ENCODE data around the gene TAL1.

Gene TAL1

DNA sequence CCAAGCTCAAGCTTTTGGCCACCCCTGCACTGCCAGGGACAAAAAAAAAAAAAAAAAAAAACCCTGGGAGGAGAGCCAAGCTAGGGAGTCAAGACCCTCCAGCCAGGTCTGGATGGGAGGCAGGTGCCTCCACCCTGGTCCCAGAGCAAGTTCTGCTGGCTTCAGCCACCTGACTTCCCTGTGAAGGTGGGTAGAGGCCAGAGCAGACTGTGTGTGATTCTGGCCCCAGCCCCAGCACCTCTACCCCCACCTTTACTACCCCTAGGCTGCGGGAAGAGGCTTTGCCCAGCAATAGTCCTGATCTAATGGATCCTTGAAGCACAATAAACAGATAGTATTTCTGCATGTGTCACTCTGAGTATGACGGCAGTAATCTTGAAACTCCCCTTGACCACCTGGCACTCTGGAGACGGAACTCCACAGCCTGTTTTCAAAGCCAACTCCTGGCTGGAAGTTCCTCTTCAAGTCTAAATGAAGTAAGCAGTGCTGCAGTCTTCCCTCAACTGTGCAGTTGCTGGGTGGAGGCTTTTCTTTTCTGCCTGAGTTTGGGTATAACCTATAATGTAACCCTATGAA, 51.9 kb downstream of the TAL1 start:
- Histone ChIP-seq H3K9me2 (replicated peaks; ENCODE audit: low read depth, low read length) (no peaks in the 10 kb centered on the region), H3K4me1 (ENCODE audit: insufficient read depth, low read length, poor library complexity, severe bottlenecking) (peaks cover 12% of the 10 kb centered on the region), H3K27me3 (ENCODE audit: insufficient read depth, low read length, poor library complexity, severe bottlenecking) (no peaks in the 10 kb centered on the region), H3K36me3 (ENCODE audit: insufficient read depth, low read length) (no peaks in the 10 kb centered on the region), H3K4me3 (ENCODE audit: low read length, poor library complexity, severe bottlenecking) (peak overlapping the region; percentile 75), H3K4me2 (ENCODE audit: low read depth, low read length, poor library complexity, severe bottlenecking) (peak overlapping the region; percentile 93), H4K20me1 (ENCODE audit: insufficient read depth, low read length, poor library complexity, severe bottlenecking) (no peaks in the 10 kb centered on the region), H3K9ac (ENCODE audit: low read depth, low read length, poor library complexity, severe bottlenecking) (peak overlapping the region; percentile 75), H3K9me3 (ENCODE audit: insufficient read depth, low read depth, low read length) (no peaks in the 10 kb centered on the region), H2AFZ (ENCODE audit: low read length) (no peak overlapping the region), H3K79me2 (ENCODE audit: insufficient read depth, low read length) (no peaks in the 10 kb centered on the region), H3F3A (ENCODE audit: low read depth) (no peaks in the 10 kb centered on the region)
- TF ChIP-seq EZH2phosphoT487 (IDR thresholded peaks at IDR 0.05; ENCODE audit: borderline replicate concordance), result no peak
- TF ChIP-seq, protein P1, sequence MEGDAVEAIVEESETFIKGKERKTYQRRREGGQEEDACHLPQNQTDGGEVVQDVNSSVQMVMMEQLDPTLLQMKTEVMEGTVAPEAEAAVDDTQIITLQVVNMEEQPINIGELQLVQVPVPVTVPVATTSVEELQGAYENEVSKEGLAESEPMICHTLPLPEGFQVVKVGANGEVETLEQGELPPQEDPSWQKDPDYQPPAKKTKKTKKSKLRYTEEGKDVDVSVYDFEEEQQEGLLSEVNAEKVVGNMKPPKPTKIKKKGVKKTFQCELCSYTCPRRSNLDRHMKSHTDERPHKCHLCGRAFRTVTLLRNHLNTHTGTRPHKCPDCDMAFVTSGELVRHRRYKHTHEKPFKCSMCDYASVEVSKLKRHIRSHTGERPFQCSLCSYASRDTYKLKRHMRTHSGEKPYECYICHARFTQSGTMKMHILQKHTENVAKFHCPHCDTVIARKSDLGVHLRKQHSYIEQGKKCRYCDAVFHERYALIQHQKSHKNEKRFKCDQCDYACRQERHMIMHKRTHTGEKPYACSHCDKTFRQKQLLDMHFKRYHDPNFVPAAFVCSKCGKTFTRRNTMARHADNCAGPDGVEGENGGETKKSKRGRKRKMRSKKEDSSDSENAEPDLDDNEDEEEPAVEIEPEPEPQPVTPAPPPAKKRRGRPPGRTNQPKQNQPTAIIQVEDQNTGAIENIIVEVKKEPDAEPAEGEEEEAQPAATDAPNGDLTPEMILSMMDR (conservative IDR thresholded peaks at IDR 0.05; ENCODE audit: low read length), result no peak

DNA sequence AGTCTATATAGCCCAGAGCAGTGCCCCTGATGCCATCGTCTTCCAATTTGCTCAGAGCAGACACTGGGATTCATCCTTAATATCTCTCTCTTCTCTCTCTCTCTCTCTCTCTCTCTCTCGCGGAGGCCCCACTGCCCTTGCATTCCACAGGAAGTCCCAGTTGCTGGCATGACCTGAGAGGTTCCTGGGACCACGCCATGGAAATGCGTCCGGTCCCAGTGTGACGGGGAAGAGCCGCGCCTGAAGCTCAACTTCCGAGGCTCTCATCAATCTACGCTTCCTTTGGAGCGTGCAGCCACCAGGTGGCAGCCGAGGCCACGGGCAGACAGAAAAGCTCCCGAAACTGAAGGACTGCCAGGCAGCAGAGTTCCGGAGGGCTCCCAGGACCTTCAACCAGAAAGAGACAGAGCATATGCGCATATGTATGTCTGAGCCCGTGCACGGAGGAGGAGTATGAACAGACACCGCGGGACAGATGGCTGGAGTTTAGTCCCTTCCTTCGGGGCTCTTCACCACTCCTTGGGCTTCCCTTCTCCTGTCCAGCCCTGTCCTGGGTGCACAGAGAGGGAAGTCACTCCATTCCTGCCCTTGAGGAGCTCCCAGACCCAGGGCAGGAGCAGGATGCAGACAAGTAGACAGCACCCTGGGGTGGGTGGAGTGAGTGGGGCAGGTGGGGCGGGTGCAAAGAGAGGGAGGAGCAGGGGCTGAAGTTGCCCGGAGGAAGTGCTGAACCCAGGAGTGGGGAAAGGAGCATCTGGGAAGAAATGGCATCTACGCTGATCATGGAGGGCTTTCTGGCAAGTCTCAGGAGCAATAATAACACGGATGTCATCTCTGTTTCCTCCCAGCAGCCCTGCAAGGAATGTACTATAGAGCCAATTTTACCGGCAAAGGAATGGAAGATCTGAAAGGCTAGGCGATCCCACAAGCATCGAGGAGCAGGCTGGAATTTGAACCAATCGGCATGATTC, 52.7 kb downstream of the TAL1 start:
- Histone ChIP-seq H3F3A (ENCODE audit: low read depth) (no peaks in the 10 kb centered on the region), H3K79me2 (ENCODE audit: insufficient read depth, low read length) (no peaks in the 10 kb centered on the region), H3K9ac (ENCODE audit: low read depth, low read length, poor library complexity, severe bottlenecking) (peak overlapping the region; percentile 75), H3K27me3 (ENCODE audit: insufficient read depth, low read length, poor library complexity, severe bottlenecking) (no peaks in the 10 kb centered on the region), H4K20me1 (ENCODE audit: insufficient read depth, low read length, poor library complexity, severe bottlenecking) (no peaks in the 10 kb centered on the region), H3K9me2 (replicated peaks; ENCODE audit: low read depth, low read length) (no peaks in the 10 kb centered on the region), H3K36me3 (ENCODE audit: insufficient read depth, low read length) (no peaks in the 10 kb centered on the region), H3K4me3 (ENCODE audit: low read length, poor library complexity, severe bottlenecking) (peak overlapping the region; percentile 75), H3K4me2 (ENCODE audit: low read depth, low read length, poor library complexity, severe bottlenecking) (peak overlapping the region; percentile 93), H3K4me1 (ENCODE audit: insufficient read depth, low read length, poor library complexity, severe bottlenecking) (peaks cover 12% of the 10 kb centered on the region), H2AFZ (ENCODE audit: low read length) (peak overlapping the region; percentile 98), H3K9me3 (ENCODE audit: insufficient read depth, low read depth, low read length) (no peaks in the 10 kb centered on the region)
- TF ChIP-seq, protein P1 (conservative IDR thresholded peaks at IDR 0.05; ENCODE audit: low read length), result peak; percentile 82
- no peak for TF ChIP-seq EZH2phosphoT487 (IDR thresholded peaks at IDR 0.05; ENCODE audit: borderline replicate concordance)

DNA sequence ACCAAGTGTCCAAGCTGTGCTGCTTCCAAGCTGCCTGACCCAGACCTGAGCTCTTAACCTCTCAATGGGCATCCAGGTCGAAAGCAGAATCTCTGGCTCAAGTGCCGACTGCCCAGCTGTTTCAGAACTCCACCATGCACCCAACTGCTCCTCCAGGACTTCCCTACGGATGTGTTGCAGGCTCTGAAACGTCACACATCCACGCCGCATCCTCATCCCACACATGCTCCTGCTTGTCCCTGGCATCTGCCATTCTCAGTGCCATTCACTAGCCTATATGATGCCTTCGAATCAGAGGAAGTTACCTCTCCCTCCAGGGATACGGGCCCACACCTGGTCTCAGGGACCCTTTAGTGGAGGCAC, 53.4 kb downstream of the TAL1 start:
- peak overlapping the region; percentile 75 for H3K9ac ChIP-seq (ENCODE audit: low read depth, low read length, poor library complexity, severe bottlenecking)
- TF ChIP-seq, protein P1 (conservative IDR thresholded peaks at IDR 0.05; ENCODE audit: low read length), result no peak
- no peak for TF ChIP-seq EZH2phosphoT487 (IDR thresholded peaks at IDR 0.05; ENCODE audit: borderline replicate concordance)

More for the DNA sequence above, 53.4 kb downstream of the TAL1 start:
- Histone ChIP-seq H2AFZ (ENCODE audit: low read length) (0 out of 2 replicates have a peak overlapping the region, but pooled peaks have one; percentile 98), H3K9me3 (ENCODE audit: insufficient read depth, low read depth, low read length) (no peaks in the 10 kb centered on the region), H3K4me1 (ENCODE audit: insufficient read depth, low read length, poor library complexity, severe bottlenecking) (peaks cover 12% of the 10 kb centered on the region), H3K79me2 (ENCODE audit: insufficient read depth, low read length) (no peaks in the 10 kb centered on the region), H3K4me2 (ENCODE audit: low read depth, low read length, poor library complexity, severe bottlenecking) (peak overlapping the region; percentile 93), H3K4me3 (ENCODE audit: low read length, poor library complexity, severe bottlenecking) (peak overlapping the region; percentile 75), H3K9me2 (replicated peaks; ENCODE audit: low read depth, low read length) (no peaks in the 10 kb centered on the region), H3K36me3 (ENCODE audit: insufficient read depth, low read length) (no peaks in the 10 kb centered on the region), H3F3A (ENCODE audit: low read depth) (no peaks in the 10 kb centered on the region), H4K20me1 (ENCODE audit: insufficient read depth, low read length, poor library complexity, severe bottlenecking) (no peaks in the 10 kb centered on the region), H3K27me3 (ENCODE audit: insufficient read depth, low read length, poor library complexity, severe bottlenecking) (no peaks in the 10 kb centered on the region)
